Astrocyte of the hippocampus (primary cell): ENCODE results near the gene ABCC4.

Experiments
- DNase-seq: peaks from one replicate; pipeline ENCODE4 v3.0.0; 2011; ENCODE audit warnings: low read depth, low spot score

The ABCC4 gene

GRCh38 chr13:94997126-94997525 lies 304.1 kb downstream of the ABCC4 start:
- no peak for DNase-seq

- DNase-seq, result no peak
Observed at GRCh38 chr13:94996445-94996844, 304.8 kb downstream of the ABCC4 start.

DNA sequence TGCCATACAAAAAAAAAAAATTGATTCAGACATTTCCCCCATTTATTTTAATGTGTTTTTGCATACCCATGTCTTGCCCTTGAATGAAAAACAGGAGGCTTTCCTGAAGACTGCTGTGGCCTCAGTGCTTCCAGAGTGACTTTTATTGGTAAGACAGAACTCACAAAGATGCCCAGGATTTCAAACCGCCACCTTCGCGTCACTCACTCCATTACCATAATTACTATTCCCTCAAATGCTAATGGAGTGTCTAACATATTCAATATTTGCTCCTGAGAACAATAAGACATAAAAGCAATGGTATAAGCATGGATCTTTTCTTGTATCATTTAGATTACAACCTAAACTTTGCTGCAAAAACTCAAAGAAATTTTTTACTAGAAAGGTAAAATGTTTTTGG lies 306.7 kb downstream of the ABCC4 start:
- no peak for DNase-seq

DNA sequence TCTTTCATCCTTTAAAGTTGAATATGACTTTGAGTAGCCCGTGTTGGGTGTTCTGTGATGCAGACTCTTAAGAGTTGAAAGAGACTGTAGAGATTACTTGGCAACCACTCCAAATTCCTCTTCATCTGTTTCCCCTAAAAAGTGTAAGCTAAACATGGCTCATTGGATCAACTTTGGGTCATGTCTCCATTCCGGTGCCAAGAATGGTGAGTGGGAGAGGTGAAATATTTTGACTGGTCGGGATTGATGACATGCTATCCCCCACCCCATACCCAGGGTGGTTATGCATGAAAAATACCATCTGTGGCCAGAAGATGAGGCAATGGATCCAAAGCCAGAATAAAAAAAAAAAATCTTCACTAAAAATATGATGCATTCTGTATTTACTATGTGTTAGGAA lies 307.6 kb downstream of the ABCC4 start:
- peak; percentile 17 for DNase-seq

GRCh38 chr13:94992036-94992960 lies 309.0 kb downstream of the ABCC4 start:
- peak; percentile 37 for DNase-seq

- DNase-seq, result no peak
Observed at GRCh38 chr13:94988654-94989053, 312.6 kb downstream of the ABCC4 start.

- no peak for DNase-seq
Observed at GRCh38 chr13:94987869-94988268, 313.4 kb downstream of the ABCC4 start.

- DNase-seq, result no peak
Observed at GRCh38 chr13:94987081-94987480, 314.2 kb downstream of the ABCC4 start.

DNA sequence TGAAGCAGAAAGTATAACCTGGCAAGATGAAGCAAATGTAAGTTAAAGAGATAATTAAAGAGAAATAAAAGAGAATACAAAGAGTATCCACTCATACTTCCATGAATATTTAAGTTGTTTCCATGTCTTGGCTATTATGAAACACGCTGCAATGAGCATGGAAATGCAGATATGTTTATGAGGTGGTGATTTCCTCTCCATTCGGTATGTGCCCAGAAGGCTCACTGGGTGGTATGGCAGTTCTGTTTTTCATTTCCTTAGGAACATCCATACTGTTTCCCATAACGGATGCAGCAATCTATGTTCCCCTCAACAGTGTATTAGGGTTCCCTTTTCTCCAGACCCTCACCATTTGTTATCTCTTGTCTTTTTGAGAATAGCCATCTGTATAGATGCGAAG lies 316.3 kb downstream of the ABCC4 start:
- no peak for DNase-seq

GRCh38 chr13:94978516-94978915 lies 322.7 kb downstream of the ABCC4 start:
- DNase-seq, result no peak

DNA sequence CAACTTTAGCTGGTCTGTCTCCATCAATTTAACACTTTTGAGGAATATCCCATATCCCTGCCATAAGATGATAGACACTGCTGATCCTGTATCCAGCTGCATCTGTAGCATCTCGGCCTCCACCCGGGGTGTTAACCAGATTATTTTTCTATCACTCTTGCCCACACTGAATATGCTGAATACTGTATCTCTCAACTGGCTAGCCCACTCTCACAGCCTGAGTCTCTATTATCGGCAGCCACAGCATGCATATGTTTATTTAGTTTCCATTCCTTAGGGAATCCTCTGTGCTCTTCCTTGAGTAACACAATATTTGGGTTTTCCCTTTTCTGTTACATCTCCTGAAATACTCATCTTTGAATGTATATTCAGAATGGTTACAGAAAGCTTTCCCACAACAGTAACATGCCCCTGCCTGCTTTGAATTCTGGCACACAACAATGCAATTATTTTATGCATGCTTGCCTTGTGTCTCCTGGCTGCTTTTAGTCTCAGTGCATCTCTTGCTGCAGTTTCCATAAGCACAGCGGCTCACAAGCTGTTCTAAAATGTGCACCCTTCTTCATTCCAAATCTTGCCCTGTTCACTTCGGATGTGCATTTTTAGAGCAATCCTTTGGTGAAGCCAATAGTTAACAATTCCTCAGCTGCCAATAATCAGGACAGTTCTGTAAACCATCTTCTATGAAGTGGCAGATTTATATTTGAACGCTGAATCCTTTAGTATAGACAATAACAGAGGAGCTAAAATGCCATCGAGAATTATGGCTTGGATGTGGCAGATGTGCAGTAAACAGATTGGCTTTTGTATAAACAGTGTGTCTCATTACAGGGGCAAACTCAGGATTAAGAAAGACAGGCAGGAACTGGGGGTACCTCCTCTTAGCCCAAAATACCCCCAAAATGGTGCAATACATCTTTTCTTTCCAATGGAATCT lies 327.0 kb downstream of the ABCC4 start:
- peak; percentile 23 for DNase-seq

DNA sequence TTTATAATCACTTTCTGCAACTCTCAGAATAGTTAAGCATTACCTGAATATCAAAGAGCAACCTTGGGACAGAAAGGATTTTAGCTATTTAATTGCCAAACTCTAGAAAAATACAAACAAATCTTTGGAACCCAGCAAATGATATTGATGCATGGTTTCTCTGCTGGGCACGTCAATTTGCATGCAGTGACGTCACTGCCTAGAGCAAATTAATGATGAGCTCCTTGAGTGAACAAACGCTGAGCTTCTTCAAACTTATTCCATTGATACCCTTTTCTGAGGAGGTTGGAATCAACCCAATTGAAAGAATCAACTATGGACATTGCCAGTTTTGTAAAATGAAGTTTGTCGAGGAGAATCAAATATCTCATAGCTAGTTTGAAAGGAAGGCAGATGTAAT lies 329.0 kb downstream of the ABCC4 start:
- DNase-seq, result no peak
